Osteocyte (in vitro differentiated cells): Measurements from ENCODE around the gene DCHS1. TPM values are rescaled to one million over a fixed set of nuclear protein-coding genes. Genes with fewer than 3 reads are reported as not detected.
A peak's percentile ranks its signal among the peaks of the same experiment; 100 is the strongest.

Source experiments
- DNase-seq: peaks from one replicate; pipeline ENCODE4 v3.0.0; 2021; ENCODE audit warnings: mixed read lengths; ENCODE audit not compliant: unreplicated experiment; ENCODE audit errors: extremely low spot score
- H3K27ac Mint-ChIP-seq: one replicate; pipeline ENCODE4 v1.8.0; 2021; ENCODE audit warnings: mild to moderate bottlenecking, mixed read lengths; ENCODE audit not compliant: unreplicated experiment
- H3K27me3 Mint-ChIP-seq: one replicate; pipeline ENCODE4 v1.8.0; 2021; ENCODE audit warnings: mixed read lengths; ENCODE audit not compliant: unreplicated experiment
- H3K36me3 Mint-ChIP-seq: one replicate; pipeline ENCODE4 v1.8.0; 2021; ENCODE audit warnings: mixed read lengths; ENCODE audit not compliant: unreplicated experiment
- H3K4me1 Mint-ChIP-seq: one replicate; pipeline ENCODE4 v1.8.0; 2021; ENCODE audit warnings: mixed read lengths; ENCODE audit not compliant: unreplicated experiment
- H3K4me3 Mint-ChIP-seq: one replicate; pipeline ENCODE4 v1.8.0; 2021; ENCODE audit warnings: mild to moderate bottlenecking, moderate library complexity, mixed read lengths; ENCODE audit not compliant: unreplicated experiment
- H3K9me3 Mint-ChIP-seq: one replicate; pipeline ENCODE4 v1.8.0; 2021; ENCODE audit warnings: mixed read lengths; ENCODE audit not compliant: unreplicated experiment
- total RNA-seq: library from RNA; stranded (reverse); gene quantifications from 2 replicates; pipeline ENCODE4 v1.2.1, GENCODE V29; 2021
- TF ChIP-seq, protein P1 (sequence below): fragments of 200-600 bp; sonication (generic); IDR thresholded peaks from 2 replicates; pipeline ENCODE4 v1.5.0; 2021; ENCODE audit warnings: antibody characterized with exemption, mild to moderate bottlenecking, moderate library complexity

DCHS1 gene
- total RNA-seq, 1 donor from 2014 or later: 63.0 TPM

DNA sequence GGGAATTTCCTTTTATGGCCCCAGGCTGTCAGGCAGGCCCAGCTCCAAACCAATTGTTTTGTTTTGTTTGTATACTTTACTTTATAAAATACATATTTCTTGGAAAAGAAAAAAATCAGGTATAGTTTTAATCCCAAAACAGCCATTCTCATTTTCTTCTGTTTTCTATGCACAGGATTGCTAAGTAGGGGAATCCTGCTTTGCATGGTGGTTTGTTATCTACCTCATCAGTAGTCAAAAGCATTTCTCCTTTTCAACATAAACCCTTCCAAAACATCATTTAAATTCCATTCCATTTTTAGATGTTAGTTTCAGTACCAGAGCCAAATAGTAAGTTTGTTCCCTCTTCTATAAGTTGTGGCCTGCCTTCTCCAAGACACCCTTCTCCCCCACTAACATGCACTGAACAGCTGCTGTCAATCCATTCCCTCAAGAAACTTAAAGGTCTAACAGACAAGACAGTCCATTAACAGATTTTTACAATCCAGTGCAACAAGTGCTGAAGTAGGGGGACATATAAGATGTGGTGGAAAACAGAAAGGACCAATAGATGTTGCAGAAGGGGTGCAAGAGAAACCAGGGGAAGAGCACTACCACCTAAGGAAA is 48.3 kb downstream of the DCHS1 start:
- no peaks in the 10 kb centered on the region for H3K27me3 Mint-ChIP-seq
- H3K9me3 Mint-ChIP-seq: no peaks in the 10 kb centered on the region
- H3K4me3 Mint-ChIP-seq: no peak overlapping the region
- DNase-seq: peak; percentile 13
- H3K27ac Mint-ChIP-seq: no peak overlapping the region
- H3K4me1 Mint-ChIP-seq: peaks cover 23% of the 10 kb centered on the region
- TF ChIP-seq, protein P1, sequence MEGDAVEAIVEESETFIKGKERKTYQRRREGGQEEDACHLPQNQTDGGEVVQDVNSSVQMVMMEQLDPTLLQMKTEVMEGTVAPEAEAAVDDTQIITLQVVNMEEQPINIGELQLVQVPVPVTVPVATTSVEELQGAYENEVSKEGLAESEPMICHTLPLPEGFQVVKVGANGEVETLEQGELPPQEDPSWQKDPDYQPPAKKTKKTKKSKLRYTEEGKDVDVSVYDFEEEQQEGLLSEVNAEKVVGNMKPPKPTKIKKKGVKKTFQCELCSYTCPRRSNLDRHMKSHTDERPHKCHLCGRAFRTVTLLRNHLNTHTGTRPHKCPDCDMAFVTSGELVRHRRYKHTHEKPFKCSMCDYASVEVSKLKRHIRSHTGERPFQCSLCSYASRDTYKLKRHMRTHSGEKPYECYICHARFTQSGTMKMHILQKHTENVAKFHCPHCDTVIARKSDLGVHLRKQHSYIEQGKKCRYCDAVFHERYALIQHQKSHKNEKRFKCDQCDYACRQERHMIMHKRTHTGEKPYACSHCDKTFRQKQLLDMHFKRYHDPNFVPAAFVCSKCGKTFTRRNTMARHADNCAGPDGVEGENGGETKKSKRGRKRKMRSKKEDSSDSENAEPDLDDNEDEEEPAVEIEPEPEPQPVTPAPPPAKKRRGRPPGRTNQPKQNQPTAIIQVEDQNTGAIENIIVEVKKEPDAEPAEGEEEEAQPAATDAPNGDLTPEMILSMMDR: no peak
- peaks cover 22% of the 10 kb centered on the region for H3K36me3 Mint-ChIP-seq

DNA sequence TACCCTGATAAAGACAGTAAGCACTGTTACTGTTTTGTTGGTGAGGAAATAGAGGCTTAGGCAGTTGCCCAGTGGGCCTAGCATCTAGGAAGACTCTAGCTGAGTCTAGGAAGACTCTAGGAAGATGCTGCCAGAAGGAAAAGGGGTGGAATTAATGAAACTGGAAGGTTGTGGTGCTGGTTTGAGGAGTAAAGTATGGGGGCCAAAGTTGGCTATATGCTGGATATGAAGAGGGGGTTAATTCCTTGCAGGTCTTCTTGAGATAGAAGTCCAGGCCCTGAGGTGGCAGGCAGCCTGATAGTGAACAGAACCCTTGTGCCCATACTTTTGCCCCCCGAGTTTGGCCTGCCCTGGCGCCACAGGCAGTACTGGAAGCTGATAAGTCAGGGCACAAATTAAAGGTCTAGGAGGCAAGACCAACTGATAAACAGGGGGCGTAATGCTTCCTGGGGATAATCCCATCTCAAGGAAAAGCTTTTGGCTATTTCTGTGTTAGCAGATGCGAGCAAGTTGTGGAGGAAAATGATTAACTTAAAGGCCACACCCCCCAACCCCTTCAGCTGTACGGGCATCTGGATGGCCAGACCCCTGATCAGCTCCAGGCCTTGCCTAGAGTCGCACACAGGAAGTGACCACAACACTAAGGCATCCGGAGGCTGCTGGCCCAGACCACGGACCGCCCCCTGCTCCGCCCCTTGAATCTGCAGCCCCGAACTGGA is 49.0 kb downstream of the DCHS1 start:
- Mint-ChIP-seq H3K27me3 (no peaks in the 10 kb centered on the region), H3K36me3 (peaks cover 22% of the 10 kb centered on the region), H3K4me1 (peaks cover 23% of the 10 kb centered on the region), H3K27ac (no peak overlapping the region), H3K9me3 (no peaks in the 10 kb centered on the region), H3K4me3 (no peak overlapping the region)
- TF ChIP-seq, protein P1: no peak
- peak; percentile 92 for DNase-seq

DNA sequence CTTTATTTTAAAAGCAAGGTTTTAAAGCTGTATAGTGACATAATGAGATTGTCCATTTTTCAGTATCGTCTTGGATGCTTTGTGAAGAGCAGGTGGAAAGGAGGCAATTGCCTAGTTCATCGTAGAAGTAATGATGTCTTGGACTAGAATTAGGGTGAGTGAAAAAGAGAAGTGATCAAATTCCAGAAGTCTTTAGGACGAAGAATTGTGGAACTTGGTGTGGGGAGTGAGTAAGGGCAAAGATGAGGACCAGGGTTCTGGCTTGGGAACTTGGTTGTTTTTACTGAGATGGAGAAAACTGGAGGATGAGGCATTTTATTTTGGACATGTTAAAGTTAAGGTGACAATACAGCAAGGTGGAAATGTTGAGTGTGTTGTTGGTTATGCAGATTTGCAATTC is 50.8 kb downstream of the DCHS1 start:
- no peaks in the 10 kb centered on the region for H3K27me3 Mint-ChIP-seq
- TF ChIP-seq, protein P1: no peak
- no peak overlapping the region for H3K27ac Mint-ChIP-seq
- peaks cover 12% of the 10 kb centered on the region for H3K4me1 Mint-ChIP-seq
- no peak for DNase-seq
- H3K36me3 Mint-ChIP-seq: peaks cover 16% of the 10 kb centered on the region
- H3K4me3 Mint-ChIP-seq: no peak overlapping the region
- no peaks in the 10 kb centered on the region for H3K9me3 Mint-ChIP-seq

DNA sequence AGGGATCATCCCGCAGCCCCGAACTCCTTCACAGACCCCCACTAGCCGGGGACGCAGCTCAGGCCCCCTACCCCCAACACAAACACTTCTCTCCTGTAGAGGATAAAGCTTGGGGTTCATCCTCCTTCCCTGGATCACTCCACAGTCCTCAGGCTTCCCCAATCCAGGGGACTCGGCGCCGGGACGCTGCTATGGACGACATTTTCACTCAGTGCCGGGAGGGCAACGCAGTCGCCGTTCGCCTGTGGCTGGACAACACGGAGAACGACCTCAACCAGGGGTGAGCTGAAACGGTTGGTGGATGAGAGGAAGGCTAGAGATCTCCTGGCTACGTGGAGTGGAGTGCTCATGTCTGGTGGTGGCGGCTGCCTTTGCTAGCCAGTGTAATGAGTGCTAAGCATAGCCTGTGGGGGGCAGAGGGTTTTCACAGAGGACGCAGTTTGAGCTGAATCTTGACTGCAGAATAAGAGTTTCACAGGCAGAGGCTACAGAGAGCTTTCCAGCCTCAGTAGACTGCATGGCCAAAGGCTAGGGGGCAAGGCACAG is 51.5 kb downstream of the DCHS1 start:
- Mint-ChIP-seq H3K27me3 (no peaks in the 10 kb centered on the region), H3K9me3 (no peaks in the 10 kb centered on the region), H3K4me1 (peaks cover 12% of the 10 kb centered on the region), H3K36me3 (peaks cover 14% of the 10 kb centered on the region), H3K4me3 (no peak overlapping the region), H3K27ac (no peak overlapping the region)
- TF ChIP-seq, protein P1: peak; percentile 29
- peak; percentile 86 for DNase-seq
